Heart left ventricle (tissue), 13 donors: ENCODE results near the gene CCDC195.

ENCODE experiments used
- CTCF ChIP-seq, 12 donors: fragments of 200-600 bp; sonication (generic) in 4 of 12; IDR thresholded peaks; one replicate each; pipeline versions ENCODE4 v1.5.0 to v1.8.0; 2018 to 2022; ENCODE audit warnings: antibody characterized with exemption in 12 of 12, mild to moderate bottlenecking in 5 of 12
- POLR2A ChIP-seq, 2 donors: fragments of 450-650 bp; IDR thresholded peaks; one replicate each; pipeline ENCODE4 v1.6.1; 2017; ENCODE audit warnings: antibody characterized with exemption in 2 of 2, mild to moderate bottlenecking in 2 of 2, moderate library complexity in 2 of 2
- donor health status: ischemic (EF 13 %, LVEDD 7.1; RV severe dilation, severe dysfunction).
- donor health status: DM: no; HTN: yes; CAD: no.
- donor health status: DM: no; HTN: no; CAD: no.
- donor health status: ischemic (EF 25% LVEDD 6.9; RV normal size, moderate dysfunction).
- donor health status: ischemic (EF 25% LVEDD 5.7; RV mildly dilated, moderate dysfunction).
- donor health status: ischemic (EF 35%, LVEDD 5.7; RV mildly dilated, moderate dysfunction).
- donor health status: nonischemic (EF 11% LVEDD 7.7; RV severe dilation, severe dysfunction).
- donor health status: DM: yes; HTN: yes; CAD: no.
- donor health status: PGD.
- donor health status: ischemic (EF 29% LVEDD 5.4; RV normal size, mild dysfunction).
- donor health status: nonischemic (EF 23%, LVEDD 6.1; RV moderate dilation, normal function).

- TF ChIP-seq CTCF (IDR thresholded peaks at IDR 0.05) (no peak), POLR2A (IDR thresholded peaks at IDR 0.05) (no peak)
Observed at GRCh38 chr2:224711381-224711780, 4.8 kb downstream of the CCDC195 start.
